ENCODE measurements around the gene MDC1. TPM values are rescaled to one million over a fixed set of nuclear protein-coding genes. Genes with fewer than 3 reads are reported as not detected.

Gene MDC1
- polyA plus RNA-seq, 1 experiment: 7.5 TPM

DNA sequence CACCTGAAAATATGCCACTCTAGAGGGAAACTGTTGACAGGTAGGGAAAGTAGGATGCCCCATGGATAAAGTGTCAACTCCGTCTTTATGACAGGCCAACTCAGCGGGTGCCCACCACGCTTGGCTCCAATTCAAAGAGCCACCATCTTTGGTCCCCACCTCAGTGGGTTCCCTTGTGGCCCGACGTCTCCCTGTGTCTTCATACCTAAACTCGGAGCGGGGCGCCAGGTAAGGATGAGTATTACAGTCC, 277 bp downstream of the MDC1 start:
- POLR2A ChIA-PET: interaction anchor here (0.5 to 1.3 kb wide), 5 partner anchors 10 to 102 kb away, joined by 3 to 8 read pairs (median 3); partner anchors contain the start of genes MRPS18B and PPP1R10
- no peak for DNase-seq (ENCODE audit: low read depth)
- CTCF ChIA-PET: interaction anchor here (0.6 to 20.5 kb wide), 4 partner anchors 17 to 104 kb away, joined by 3 to 387 read pairs (median 4); partner anchors contain the start of genes DHX16 and IER3
- TF ChIP-seq CTCF (IDR thresholded peaks at IDR 0.05; ENCODE audit: insufficient read depth, low read depth, low read length): no peak
- Histone ChIP-seq H3K36me3 (ENCODE audit: control insufficient read depth, insufficient read depth, low read length) (peaks cover 10% of the 10 kb centered on the region), H3K4me3 (ENCODE audit: low read depth, low read length) (peak overlapping the region; percentile 63), H3K27me3 (ENCODE audit: control insufficient read depth, insufficient read depth, low read length) (no peaks in the 10 kb centered on the region)

DNA sequence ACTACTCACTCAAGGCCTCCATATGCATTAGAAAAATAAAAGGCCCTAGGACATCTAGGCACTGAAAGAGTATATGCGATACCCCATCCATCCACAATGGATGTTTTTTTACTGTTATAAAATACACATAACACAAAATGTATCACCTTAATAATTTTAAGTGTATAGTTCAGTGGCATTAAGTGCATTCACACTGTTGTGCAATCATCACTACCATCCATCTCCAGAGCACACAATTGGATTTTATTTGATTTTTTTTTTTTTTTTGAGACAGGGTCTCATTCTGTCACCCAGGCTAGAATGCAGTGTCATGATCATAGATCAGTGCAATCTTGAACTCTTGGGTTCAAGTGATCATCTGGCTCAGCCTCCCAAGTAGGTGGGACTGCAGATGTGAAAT, 2.8 kb downstream of the MDC1 start:
- ChIA-PET CTCF (no interaction called here), POLR2A (no interaction called here)
- Histone ChIP-seq H3K4me3 (ENCODE audit: low read depth, low read length) (no peak overlapping the region), H3K36me3 (ENCODE audit: control insufficient read depth, insufficient read depth, low read length) (peaks cover 13% of the 10 kb centered on the region), H3K27me3 (ENCODE audit: control insufficient read depth, insufficient read depth, low read length) (no peaks in the 10 kb centered on the region)
- no peak for TF ChIP-seq CTCF (IDR thresholded peaks at IDR 0.05; ENCODE audit: insufficient read depth, low read depth, low read length)
- no peak for DNase-seq (ENCODE audit: low read depth)

GRCh38 chr6:30712441-30712945, 4.6 kb downstream of the MDC1 start:
- ChIA-PET POLR2A (no interaction called here), CTCF (interaction anchor here (1.3 to 1.9 kb wide), 2 partner anchors 25 to 34 kb away, joined by 4 to 8 read pairs; no protein-coding TSS in a partner anchor)
- DNase-seq (ENCODE audit: low read depth): no peak
- Histone ChIP-seq H3K4me3 (ENCODE audit: low read depth, low read length) (no peak overlapping the region), H3K36me3 (ENCODE audit: control insufficient read depth, insufficient read depth, low read length) (peaks cover 15% of the 10 kb centered on the region), H3K27me3 (ENCODE audit: control insufficient read depth, insufficient read depth, low read length) (no peaks in the 10 kb centered on the region)
- TF ChIP-seq CTCF (IDR thresholded peaks at IDR 0.05; ENCODE audit: insufficient read depth, low read depth, low read length): no peak

GRCh38 chr6:30711758-30712380, 5.2 kb downstream of the MDC1 start:
- H3K36me3 ChIP-seq (ENCODE audit: control insufficient read depth, insufficient read depth, low read length): peaks cover 17% of the 10 kb centered on the region
- CTCF ChIA-PET: interaction anchor here (0.7 to 1.9 kb wide), 4 partner anchors 9 to 33 kb away, joined by 3 to 8 read pairs (median 4); no protein-coding TSS in a partner anchor
- DNase-seq (ENCODE audit: low read depth): no peak
- POLR2A ChIA-PET: no interaction called here
- no peaks in the 10 kb centered on the region for H3K27me3 ChIP-seq (ENCODE audit: control insufficient read depth, insufficient read depth, low read length)
- H3K4me3 ChIP-seq (ENCODE audit: low read depth, low read length): no peak overlapping the region
- no peak for TF ChIP-seq CTCF (IDR thresholded peaks at IDR 0.05; ENCODE audit: insufficient read depth, low read depth, low read length)

- no peak for DNase-seq (ENCODE audit: low read depth)
- H3K27me3 ChIP-seq (ENCODE audit: control insufficient read depth, insufficient read depth, low read length): no peaks in the 10 kb centered on the region
- POLR2A ChIA-PET: no interaction called here
- CTCF ChIA-PET: interaction anchor here (0.7 to 1.4 kb wide), 3 partner anchors 8 to 30 kb away, joined by 3 read pairs; no protein-coding TSS in a partner anchor
- peaks cover 20% of the 10 kb centered on the region for H3K36me3 ChIP-seq (ENCODE audit: control insufficient read depth, insufficient read depth, low read length)
- TF ChIP-seq CTCF (IDR thresholded peaks at IDR 0.05; ENCODE audit: insufficient read depth, low read depth, low read length): no peak
- H3K4me3 ChIP-seq (ENCODE audit: low read depth, low read length): no peak overlapping the region
These were observed 7.8 kb downstream of the MDC1 start for GRCh38 chr6:30709101-30709868.
